SH-SY5Y (cell line): ENCODE results near the gene NSG2.

Source experiments
- GATA2 ChIP-seq: IDR thresholded peaks from 2 replicates; pipeline ENCODE4 v1.6.1; 2011; ENCODE audit warnings: mild to moderate bottlenecking, low read depth, low read length
- GATA3 ChIP-seq: IDR thresholded peaks from 2 replicates; pipeline ENCODE4 v1.6.1; 2011; ENCODE audit warnings: low read depth, mild to moderate bottlenecking, low read length, moderate library complexity

Gene NSG2

DNA sequence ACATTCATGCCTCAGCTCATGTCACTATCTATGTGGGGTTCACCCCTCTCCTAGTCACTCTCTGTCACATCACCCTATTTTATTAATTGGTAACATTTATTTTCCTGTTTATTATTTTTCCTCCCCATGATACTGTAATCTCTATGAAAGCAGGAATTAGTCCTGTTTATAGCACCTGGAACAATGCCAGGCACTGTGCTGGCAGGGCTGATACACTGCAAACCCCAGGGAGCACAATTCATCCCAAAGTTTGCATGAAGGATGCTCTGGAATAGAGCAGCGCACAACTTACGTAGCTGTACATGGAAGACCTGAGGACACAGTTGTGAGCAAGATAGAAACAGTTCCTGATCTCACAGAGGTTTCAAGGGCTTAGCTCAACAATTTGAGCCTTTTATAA lies 103.2 kb downstream of the NSG2 start:
- no peak for TF ChIP-seq GATA2

DNA sequence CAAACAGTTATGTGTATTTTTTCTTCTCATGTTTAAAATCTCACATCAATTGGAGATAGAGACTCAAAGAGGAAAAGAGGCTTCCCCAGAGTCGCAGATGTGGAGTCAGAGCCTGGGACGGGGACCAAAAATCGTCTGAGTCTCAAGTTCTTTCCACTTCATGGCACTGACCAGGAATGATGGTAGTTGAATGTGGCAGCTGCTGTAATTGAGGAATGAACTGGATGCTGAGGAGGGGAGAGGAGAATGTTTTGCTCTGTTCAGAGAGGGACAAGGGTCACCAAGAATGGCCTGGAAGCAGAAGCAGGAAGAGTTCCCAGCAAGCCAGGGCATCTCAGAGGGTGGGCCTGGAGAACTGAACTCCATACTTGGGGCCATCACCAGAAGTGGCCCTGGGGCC lies 103.9 kb downstream of the NSG2 start:
- TF ChIP-seq GATA3 (no peak), GATA2 (no peak)

DNA sequence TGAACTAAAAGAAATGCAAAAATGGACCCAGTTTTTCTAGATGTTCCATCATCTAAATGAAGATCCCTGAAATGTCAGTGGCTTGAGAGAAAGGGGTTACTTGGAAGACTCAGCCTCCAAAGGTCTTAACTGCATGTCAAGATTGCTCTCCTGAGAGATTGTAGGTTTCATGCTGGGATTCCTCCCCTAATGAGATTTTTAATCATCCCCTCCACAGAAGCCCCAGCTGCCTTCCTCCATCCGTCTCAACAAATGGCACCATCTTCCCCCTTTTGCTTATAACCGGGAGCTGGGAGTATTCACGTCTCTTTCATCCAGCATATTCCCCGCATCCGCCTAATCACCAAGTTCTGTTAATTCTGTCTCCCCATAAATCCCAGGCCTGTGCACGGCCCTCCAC lies 104.5 kb downstream of the NSG2 start:
- TF ChIP-seq GATA3 (no peak), GATA2 (no peak)

DNA sequence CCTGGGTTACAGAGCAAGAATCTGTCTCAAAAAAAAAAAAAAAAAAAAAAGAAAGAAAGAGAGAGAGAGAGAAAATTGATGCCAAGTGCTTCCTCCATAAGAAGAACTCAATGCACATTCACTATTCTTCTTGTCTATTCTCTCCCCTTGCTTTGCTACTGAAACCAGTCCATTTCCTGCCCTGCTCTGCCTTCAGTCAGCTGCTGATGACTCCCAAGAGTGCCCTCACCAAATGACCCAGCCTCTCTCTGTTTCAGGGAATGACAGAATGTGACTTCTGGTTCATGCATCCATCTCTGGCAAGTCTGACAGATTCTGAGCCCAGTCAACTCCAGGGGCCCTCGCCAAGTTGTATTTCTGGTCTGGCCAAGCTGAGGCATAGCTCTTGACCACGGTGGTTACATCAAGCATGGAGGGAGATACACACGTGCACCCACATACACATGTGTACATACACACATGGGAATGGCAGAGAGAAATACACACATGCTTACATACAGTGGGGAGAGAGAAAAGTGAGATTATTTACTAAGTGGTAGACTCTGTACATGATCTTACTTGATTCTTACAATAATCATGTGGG lies 106.2 kb downstream of the NSG2 start:
- TF ChIP-seq GATA2 (no peak), GATA3 (no peak)

DNA sequence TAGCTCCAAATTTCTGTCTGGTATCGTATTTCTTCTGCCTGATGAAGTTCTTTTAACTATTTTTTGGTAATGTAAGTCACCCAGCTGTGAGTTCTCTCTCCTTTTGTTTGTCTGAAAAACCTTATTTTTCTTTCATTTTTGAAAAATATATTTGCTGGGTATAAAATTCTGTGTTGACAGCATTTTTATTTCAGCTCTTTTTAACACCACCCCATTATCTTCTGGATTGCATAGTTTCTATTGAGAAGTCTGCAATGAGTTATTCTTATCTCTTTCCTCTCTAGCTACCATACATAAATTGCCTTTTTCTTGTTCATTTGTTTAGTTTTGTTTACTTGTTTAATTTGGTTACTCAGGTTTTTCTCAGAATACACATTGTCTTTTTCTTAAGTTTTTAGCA lies 109.1 kb downstream of the NSG2 start:
- TF ChIP-seq GATA2, result no peak
- TF ChIP-seq GATA3, result no peak

DNA sequence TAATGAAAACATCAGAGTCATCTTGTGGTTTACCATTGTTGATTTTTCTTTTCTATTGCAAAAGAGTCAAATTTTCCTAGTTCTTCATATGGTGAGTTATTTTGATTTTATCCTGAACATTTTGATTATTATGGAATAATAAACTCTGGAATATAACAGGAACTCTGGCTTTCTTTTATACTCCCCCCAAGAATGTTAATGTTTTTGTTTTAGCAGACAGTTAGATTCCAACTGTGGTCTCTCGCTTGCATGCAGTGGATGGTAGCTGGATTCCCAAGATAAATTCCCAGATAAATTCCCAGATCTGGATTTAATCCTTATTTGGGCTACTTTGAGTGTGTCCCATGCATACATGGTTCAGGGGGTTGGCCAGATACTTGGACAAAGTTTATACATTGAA lies 109.8 kb downstream of the NSG2 start:
- TF ChIP-seq GATA3 (no peak), GATA2 (no peak)

DNA sequence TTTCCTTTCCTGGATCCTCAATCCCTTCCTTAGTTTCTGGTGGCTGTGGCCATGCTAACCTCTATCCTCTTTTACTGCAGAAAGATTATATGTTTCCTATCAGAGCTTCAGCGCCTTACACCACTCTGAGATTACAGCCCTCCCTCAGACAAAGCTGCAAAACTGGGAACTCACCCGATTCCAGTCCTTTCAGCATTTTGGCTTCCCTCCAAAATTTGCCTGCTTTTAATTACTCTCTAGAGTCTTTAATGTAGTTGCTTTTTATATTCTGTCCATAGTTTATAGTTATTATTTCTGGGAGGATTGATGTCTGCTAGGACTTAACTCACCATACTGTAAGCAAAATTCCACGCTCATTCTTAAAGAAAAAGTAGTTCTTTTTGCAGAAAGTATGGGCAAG lies 110.2 kb downstream of the NSG2 start:
- no peak for TF ChIP-seq GATA2
- no peak for TF ChIP-seq GATA3

DNA sequence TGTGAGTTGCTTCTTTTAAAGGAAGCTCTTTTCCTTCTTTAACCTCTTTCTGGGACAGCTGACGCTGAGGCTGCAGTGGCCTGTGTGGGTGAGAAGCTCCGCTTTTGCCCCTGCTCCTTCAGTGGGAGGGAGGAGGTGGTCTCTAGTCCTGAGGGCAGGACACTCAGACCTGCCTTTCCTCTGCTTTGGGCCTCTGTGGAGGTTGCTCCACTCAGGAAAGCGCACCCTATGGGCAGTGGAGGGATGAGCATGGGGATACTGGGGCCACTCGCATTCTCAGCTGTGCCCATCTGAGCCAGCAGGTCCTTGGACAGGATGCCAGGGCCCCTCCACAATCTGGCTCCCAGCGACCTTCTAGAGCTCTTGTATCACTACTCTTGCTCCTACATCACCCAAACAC lies 111.5 kb downstream of the NSG2 start:
- TF ChIP-seq GATA3, result no peak
- TF ChIP-seq GATA2, result no peak
